ENCODE measurements around the gene CACNA2D4. TPM values are rescaled to one million over a fixed set of nuclear protein-coding genes. Genes with fewer than 3 reads are reported as not detected.
"Not testable (repeated sequence)": the region's sequence is repeated elsewhere in the genome, so short reads cannot be mapped to it uniquely, and the experiment has no call there.

The CACNA2D4 gene
- total RNA-seq, 6 experiments from 2014 or later: 0.07 to 0.26 (median 0.23) TPM; not detected in 2

DNA sequence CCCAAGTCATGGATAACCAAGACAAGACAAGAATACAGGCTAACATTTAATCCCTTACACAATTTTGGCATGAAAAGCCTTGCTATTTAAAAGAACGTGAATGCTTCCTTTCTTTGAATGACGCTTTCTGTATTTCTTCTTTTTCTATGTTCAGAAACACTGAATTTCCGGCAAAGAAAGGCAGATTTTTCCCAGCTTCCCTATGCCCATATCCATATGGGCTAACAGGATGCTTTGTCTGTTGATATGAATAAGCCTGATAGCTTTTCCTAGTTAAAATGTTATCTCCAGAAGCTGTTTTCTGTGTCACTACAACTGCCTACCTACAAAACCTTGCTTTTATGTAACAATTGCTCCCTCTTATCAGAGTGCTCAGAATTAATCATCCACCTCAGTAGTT, 38.3 kb upstream of the CACNA2D4 start:
- DNase-seq: no peak
- Mint-ChIP-seq H3K9me3 (no peaks in the 10 kb centered on the region), H3K36me3 (ENCODE audit: low read depth) (peaks cover 50% of the 10 kb centered on the region), H3K4me1 (ENCODE audit: low read depth) (no peaks in the 10 kb centered on the region), H3K4me3 (no peak overlapping the region), H3K27ac (no peak overlapping the region), H3K27me3 (ENCODE audit: insufficient read depth) (no peaks in the 10 kb centered on the region)
- TF ChIP-seq, protein P1, sequence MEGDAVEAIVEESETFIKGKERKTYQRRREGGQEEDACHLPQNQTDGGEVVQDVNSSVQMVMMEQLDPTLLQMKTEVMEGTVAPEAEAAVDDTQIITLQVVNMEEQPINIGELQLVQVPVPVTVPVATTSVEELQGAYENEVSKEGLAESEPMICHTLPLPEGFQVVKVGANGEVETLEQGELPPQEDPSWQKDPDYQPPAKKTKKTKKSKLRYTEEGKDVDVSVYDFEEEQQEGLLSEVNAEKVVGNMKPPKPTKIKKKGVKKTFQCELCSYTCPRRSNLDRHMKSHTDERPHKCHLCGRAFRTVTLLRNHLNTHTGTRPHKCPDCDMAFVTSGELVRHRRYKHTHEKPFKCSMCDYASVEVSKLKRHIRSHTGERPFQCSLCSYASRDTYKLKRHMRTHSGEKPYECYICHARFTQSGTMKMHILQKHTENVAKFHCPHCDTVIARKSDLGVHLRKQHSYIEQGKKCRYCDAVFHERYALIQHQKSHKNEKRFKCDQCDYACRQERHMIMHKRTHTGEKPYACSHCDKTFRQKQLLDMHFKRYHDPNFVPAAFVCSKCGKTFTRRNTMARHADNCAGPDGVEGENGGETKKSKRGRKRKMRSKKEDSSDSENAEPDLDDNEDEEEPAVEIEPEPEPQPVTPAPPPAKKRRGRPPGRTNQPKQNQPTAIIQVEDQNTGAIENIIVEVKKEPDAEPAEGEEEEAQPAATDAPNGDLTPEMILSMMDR (IDR thresholded peaks at IDR 0.05): no peak

DNA sequence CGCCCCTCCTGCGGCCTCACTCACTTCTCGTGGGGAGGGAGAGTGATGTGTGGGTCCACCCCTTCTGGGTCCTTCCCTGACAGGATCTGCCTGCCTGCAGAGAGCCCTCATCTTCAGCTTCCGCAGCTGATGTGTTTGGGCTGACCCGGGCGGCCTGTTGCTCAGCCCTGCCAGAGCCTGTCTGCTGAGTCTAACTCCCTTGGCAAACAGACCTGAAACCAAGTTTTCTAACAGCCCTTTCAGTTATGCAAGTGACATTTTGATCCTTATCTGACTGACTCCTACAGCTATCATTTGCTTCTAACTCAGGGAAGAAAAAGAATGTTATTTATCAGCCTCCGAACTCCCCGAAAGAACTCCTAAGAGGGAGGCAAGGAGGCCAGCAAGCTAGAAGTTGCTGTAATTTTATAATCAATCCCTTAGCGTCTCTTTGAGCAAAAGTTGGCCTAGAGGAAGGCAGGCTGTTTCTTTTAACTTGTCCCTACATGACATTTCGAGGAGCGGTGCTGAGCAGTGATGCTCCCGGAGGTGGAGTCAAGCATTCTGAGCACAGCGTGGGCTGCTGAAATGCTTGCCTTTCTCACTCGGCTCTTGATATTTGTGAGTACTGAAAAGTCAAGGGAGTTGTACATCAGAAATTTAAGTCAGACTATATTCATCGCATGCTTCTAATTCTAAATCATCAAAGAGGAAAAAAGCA, 31.5 kb upstream of the CACNA2D4 start:
- H3K4me3 Mint-ChIP-seq: no peak overlapping the region
- TF ChIP-seq, protein P1 (IDR thresholded peaks at IDR 0.05): no peak
- H3K27me3 Mint-ChIP-seq (ENCODE audit: insufficient read depth): peaks cover 3% of the 10 kb centered on the region; the same call in 1 of the 2 replicates
- peaks cover 18% of the 10 kb centered on the region for H3K4me1 Mint-ChIP-seq (ENCODE audit: low read depth)
- H3K36me3 Mint-ChIP-seq (ENCODE audit: low read depth): peaks cover 47% of the 10 kb centered on the region
- no peaks in the 10 kb centered on the region for H3K9me3 Mint-ChIP-seq
- no peak for DNase-seq
- H3K27ac Mint-ChIP-seq: no peak overlapping the region

DNA sequence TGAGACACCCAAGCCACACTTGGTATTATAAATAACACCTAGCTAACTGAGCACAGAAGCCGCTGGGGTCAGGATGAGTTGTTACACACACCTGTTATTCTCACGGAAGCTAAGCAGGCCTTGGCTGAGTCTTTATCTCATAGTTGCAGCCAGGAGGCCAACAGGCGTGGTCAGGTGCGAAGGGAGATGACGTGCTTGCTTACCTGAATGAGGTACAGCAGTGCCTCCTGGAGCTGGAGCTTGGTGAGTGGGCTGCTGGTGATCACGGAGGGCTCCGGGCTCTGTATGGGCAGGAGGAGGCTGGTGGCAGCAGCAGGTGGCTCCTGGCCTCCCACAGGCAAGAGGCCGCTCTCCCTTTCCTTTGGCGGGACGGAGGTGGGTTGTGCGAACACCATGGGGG, 30.4 kb upstream of the CACNA2D4 start:
- H3K27ac Mint-ChIP-seq: no peak overlapping the region
- no peaks in the 10 kb centered on the region for H3K9me3 Mint-ChIP-seq
- no peak overlapping the region for H3K4me3 Mint-ChIP-seq
- H3K36me3 Mint-ChIP-seq (ENCODE audit: low read depth): peaks cover 56% of the 10 kb centered on the region
- H3K27me3 Mint-ChIP-seq (ENCODE audit: insufficient read depth): peaks cover 3% of the 10 kb centered on the region; the same call in 1 of the 2 replicates
- peaks cover 18% of the 10 kb centered on the region for H3K4me1 Mint-ChIP-seq (ENCODE audit: low read depth)
- TF ChIP-seq, protein P1 (IDR thresholded peaks at IDR 0.05): no peak
- DNase-seq: no peak

DNA sequence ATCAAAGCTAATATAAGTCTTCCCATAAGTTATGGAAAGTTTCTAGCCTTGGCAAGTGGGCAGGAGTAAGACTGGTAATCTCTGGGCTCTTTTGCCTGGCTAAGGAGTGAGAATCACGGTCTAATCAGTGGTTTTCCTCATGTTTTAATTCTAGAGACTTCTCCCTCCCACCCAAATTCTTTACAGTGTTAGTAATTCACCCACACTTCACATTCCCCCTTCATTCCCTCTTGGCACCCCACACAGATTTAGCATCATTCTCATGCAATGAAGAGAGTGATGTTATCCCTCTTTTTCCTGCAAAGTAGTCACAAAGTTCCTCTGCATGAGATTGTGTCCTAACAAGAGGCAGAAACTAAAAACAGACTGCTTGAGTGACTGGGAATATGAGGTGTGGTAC, 28.6 kb upstream of the CACNA2D4 start:
- TF ChIP-seq, protein P1 (IDR thresholded peaks at IDR 0.05): no peak
- H3K27ac Mint-ChIP-seq: peak overlapping the region; percentile 32
- no peak overlapping the region for H3K4me3 Mint-ChIP-seq
- peaks cover 18% of the 10 kb centered on the region for H3K4me1 Mint-ChIP-seq (ENCODE audit: low read depth)
- H3K9me3 Mint-ChIP-seq: no peaks in the 10 kb centered on the region
- peaks cover 44% of the 10 kb centered on the region for H3K36me3 Mint-ChIP-seq (ENCODE audit: low read depth)
- peaks cover 3% of the 10 kb centered on the region; the same call in 1 of the 2 replicates for H3K27me3 Mint-ChIP-seq (ENCODE audit: insufficient read depth)
- peak; percentile 16 for DNase-seq

DNA sequence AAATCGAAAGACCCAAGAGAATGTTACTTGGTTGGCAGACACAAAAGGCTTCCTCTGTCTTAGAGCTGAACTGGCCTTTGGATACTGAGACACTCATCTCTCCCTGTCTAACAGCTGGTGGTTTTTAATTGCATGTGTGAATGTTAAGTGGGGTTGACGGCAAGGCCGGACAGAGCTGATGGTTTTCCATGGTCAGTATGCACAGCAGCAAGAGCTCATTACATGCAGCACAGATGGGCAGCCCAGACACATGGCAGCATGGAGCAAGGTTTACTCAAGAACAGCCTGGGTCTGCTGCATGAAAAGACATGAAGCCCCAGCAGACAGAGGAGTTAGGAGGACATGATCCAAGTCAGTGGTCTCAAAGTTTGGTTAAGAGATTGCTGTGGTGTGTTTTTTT, 27.8 kb upstream of the CACNA2D4 start:
- Mint-ChIP-seq H3K36me3 (ENCODE audit: low read depth) (peaks cover 39% of the 10 kb centered on the region), H3K9me3 (no peaks in the 10 kb centered on the region), H3K4me1 (ENCODE audit: low read depth) (peaks cover 18% of the 10 kb centered on the region), H3K27ac (no peak overlapping the region), H3K27me3 (ENCODE audit: insufficient read depth) (peaks cover 3% of the 10 kb centered on the region; the same call in 1 of the 2 replicates), H3K4me3 (no peak overlapping the region)
- TF ChIP-seq, protein P1 (IDR thresholded peaks at IDR 0.05): no peak
- DNase-seq: no peak

DNA sequence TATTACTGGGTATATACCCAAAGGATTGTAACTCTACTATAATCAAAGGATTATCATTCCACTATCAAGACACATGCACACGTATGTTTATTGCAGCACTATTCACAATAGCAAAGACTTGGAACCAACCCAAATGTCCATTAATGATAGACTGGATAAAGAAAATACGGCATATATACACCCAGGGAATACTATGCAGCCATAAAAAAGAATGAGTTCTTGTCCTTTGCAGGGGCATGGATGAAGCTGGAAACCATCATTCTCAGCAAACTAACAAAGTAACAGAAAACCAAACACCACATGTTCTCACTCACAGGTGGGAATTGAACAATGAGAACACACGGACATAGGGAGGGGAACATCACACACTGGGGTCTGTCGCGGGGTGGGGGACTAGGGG, 27.1 kb upstream of the CACNA2D4 start:
- DNase-seq; H3K4me3 Mint-ChIP-seq; H3K9me3 Mint-ChIP-seq; H3K27ac Mint-ChIP-seq; H3K27me3 Mint-ChIP-seq (ENCODE audit: insufficient read depth): not testable (repeated sequence)
- Mint-ChIP-seq H3K36me3 (ENCODE audit: low read depth) (peaks cover 43% of the 10 kb centered on the region), H3K4me1 (ENCODE audit: low read depth) (peaks cover 18% of the 10 kb centered on the region)
